IPS DF 19.7 (cell line): ENCODE data around the gene FAM53A.

ENCODE experiments used
- DNase-seq: peaks from one replicate; pipeline ENCODE4 v3.0.0-alpha.2; 2013; ENCODE audit warnings: low read depth, low spot score

Gene FAM53A

DNA sequence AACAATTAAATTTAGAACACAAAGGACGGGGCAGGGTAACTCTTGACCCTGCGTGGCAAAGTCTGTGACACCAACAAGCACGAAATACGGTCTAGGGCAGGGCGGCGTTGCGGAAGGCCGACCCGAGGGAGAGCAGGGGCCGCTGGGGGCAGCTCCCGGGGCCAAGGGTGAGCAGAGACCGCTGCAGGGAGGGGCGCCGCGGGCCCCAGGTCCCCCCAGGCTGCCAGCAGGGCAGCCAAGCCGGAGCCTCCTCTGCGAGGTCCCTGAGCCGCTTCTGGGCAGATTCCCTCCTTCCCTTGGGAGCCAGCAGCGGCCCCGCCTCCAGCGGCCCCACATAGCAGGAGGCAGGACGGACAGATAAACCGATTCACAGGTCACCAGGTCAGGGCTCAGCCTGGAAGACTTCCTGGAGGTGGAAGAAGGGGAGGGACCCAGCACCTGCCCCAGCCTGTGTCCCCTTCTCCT is 90.2 kb downstream of the FAM53A start:
- no peak for DNase-seq

DNA sequence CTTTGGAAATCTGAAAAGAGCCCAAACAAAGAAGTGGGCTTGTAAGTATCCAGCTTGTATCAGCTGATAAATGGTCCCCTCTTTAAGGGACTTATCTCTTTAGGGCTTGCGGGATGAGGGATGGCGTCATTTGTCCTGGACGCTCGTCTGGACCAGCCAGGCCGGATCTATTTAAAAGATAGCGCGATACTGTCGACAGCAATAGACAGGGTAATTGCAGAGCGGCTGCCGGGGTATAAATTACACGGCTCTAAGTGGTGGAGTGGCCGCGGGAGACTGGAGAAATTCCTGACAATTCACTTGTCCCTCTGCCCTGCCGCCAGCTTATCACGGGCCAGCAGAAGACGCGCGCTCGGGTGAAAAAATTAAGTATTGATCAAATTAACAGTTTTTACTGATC is 90.7 kb downstream of the FAM53A start:
- no peak for DNase-seq

DNA sequence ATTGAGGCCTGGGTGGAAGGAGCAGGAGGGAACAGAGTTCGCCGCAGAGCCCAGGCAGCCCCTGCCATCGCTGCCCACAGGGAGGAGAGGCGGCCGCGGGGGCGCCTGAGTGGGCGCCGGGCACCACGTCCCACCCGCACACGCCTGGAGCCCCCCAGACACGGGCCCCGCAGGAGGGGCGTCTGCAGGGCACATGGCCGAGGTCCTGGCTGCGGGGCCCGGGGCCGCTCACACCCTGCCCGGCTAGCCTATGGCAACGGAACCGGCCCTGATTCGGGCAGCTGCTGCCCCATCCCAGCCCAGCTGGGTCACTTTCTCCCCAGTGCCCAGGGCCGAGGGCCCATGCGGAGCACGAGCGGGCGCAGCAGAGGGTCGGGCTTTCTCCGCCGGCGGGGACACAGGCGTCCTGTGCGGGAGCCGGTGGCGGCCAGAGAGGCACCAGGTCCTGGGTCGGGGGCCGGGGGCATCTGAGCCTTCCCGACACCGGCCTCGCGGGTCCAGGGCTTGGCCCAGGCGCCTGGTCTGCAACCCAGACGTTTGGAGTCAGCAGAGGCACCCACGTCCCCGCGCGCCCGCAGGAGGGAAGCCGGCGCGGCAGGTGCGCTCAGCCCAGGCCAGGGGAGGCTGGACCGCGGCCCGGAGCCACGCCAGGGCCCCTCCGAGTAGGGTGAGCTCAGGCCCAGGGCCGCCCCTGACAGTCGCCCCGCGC is 91.2 kb downstream of the FAM53A start:
- no peak for DNase-seq

DNA sequence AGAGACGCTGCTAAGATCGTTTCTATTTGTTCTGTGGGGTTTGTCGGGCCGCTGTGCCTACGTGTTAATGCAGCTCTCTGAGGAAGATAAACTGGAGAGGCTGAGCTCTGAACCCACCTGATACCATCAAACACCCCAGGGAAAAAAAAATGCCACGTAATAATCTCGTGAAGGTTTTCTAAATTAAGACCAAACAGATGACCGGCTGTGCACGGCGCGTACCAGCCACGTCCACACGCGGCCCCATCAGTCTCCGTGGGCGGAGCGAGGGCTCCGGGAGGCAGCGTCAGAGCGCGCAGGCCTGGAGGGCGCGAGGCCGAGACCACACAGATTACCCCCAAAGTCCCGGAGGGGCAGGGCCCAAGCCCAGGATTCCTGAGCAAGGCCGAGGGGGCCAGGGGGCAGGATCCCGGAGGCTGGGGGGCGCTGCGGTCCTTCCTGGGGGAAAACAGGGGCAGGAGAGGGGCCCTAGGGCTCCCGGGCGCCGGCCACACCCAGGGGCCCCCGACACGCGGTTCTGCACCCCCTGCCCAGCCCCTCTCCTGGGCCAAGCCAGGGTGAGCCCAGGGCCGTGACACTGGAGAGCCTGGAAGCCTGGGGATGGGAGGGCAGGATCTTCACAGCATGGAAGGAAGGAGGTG is 91.9 kb downstream of the FAM53A start:
- no peak for DNase-seq

DNA sequence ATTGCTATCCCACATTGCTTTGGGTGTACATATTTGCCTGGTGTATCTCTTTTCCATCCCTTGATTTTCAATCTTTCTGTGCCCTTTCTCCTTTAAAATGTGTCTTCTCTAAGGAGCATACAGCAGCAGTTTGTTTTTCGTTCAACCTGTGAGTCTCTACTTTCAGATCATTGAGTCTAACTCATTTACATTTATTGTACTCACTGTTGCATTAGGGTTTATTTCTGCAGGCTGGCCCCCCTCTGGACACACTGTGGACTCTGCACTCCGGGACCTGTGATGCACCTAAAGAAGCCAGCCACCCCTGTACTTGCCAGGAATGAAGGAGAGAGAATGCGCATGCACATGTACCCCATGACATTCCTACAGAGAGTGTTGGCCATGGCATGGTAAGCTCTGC is 93.0 kb downstream of the FAM53A start:
- DNase-seq: no peak

GRCh38 chr4:1590244-1590643 is 93.9 kb downstream of the FAM53A start:
- no peak for DNase-seq
